IMR-90 (cell line): ENCODE results near the gene BCHE. TPM values are rescaled to one million over a fixed set of nuclear protein-coding genes. Genes with fewer than 3 reads are reported as not detected.

Source experiments
- ATAC-seq: fragments of 200-7000 bp; cut with Tn5 transposase; 2 replicates; pipeline ENCODE4 v1.9.1; 2020; ENCODE audit warnings: low read depth, mild to moderate bottlenecking, moderate library complexity
- BruUV-seq: library from RNA; stranded (reverse); fragments of 400-500 nt; replicated peaks from 2 replicates; lab custom pipeline; 2021; lab: Mats Ljungman, UMichigan
- CTCF ChIA-PET: fragments of 300-600 bp; formaldehyde crosslinking; extraction: SDS; loops from one replicate; lab custom pipeline; 2021; ENCODE audit warnings: antibody characterized with exemption; lab: Yijun Ruan, JAX
- POLR2A ChIA-PET: fragments of 300-600 bp; sonication (Branson Sonifier 250); formaldehyde crosslinking; loops from one replicate; lab custom pipeline; 2022; ENCODE audit warnings: antibody characterized with exemption; ENCODE audit not compliant: unreplicated experiment; lab: Charles Lee
- DNase-seq: peaks from one replicate; pipeline ENCODE4 v3.0.0; 2013
- H2AFZ ChIP-seq: replicated peaks from 2 replicates; pipeline ENCODE3; 2013; ENCODE audit warnings: low read length, mild to moderate bottlenecking; ENCODE audit not compliant: poor library complexity
- H2AK5ac ChIP-seq: 2 replicates; pipeline ENCODE4 v1.6.1; 2013; ENCODE audit warnings: low read depth, low read length, inconsistent platforms
- H2AK9ac ChIP-seq: replicated peaks from 2 replicates; pipeline ENCODE3; 2013; ENCODE audit warnings: mild to moderate bottlenecking, low read depth, low read length, moderate library complexity; ENCODE audit not compliant: poor library complexity
- H2BK120ac ChIP-seq: 2 replicates; pipeline ENCODE4 v1.6.1; 2013; ENCODE audit warnings: low read depth, low read length, inconsistent platforms
- H2BK15ac ChIP-seq: 3 replicates; pipeline ENCODE4 v1.6.1; 2013; ENCODE audit warnings: low read depth, low read length, inconsistent platforms
- H2BK20ac ChIP-seq: 2 replicates; pipeline ENCODE4 v1.6.1; 2013; ENCODE audit warnings: low read depth, mild to moderate bottlenecking, inconsistent platforms, low read length, moderate library complexity
- H2BK5ac ChIP-seq: 2 replicates; pipeline ENCODE4 v1.6.1; 2013; ENCODE audit warnings: mild to moderate bottlenecking, low read depth, low read length, inconsistent platforms; ENCODE audit not compliant: poor library complexity, severe bottlenecking
- H3K14ac ChIP-seq: replicated peaks from 2 replicates; pipeline ENCODE4 v1.6.1; 2013; ENCODE audit warnings: low read depth, low read length, inconsistent platforms
- H3K18ac ChIP-seq: 2 replicates; pipeline ENCODE4 v1.6.1; 2013; ENCODE audit warnings: low read depth, low read length, control low read depth
- H3K23ac ChIP-seq: 2 replicates; pipeline ENCODE4 v1.6.1; 2013; ENCODE audit warnings: low read depth, low read length, inconsistent platforms
- H3K27ac ChIP-seq: 2 replicates; pipeline ENCODE4 v1.5.1; 2013; ENCODE audit warnings: mild to moderate bottlenecking, control low read depth, low read length; ENCODE audit not compliant: insufficient read depth
- H3K27me3 ChIP-seq: 2 replicates; pipeline ENCODE4 v1.6.1; 2013; ENCODE audit warnings: low read length; ENCODE audit not compliant: control insufficient read depth, insufficient read depth
- H3K36me3 ChIP-seq: 2 replicates; pipeline ENCODE4 v1.6.1; 2013; ENCODE audit warnings: low read length, mixed read lengths; ENCODE audit not compliant: control insufficient read depth, insufficient read depth
- H3K4ac ChIP-seq: 2 replicates; pipeline ENCODE4 v1.6.1; 2013; ENCODE audit warnings: low read depth, low read length, inconsistent platforms
- H3K4me1 ChIP-seq: 2 replicates; pipeline ENCODE4 v1.6.1; 2013; ENCODE audit warnings: low read length, mixed read lengths; ENCODE audit not compliant: control insufficient read depth, insufficient read depth
- H3K4me2 ChIP-seq: 2 replicates; pipeline ENCODE4 v1.6.1; 2013; ENCODE audit warnings: low read depth, mild to moderate bottlenecking, control low read depth, low read length, moderate library complexity
- H3K4me3 ChIP-seq: 2 replicates; pipeline ENCODE4 v1.5.1; 2013; ENCODE audit warnings: low read depth, mild to moderate bottlenecking, control low read depth, low read length, moderate library complexity; ENCODE audit not compliant: insufficient read depth
- H3K56ac ChIP-seq: 2 replicates; pipeline ENCODE4 v1.6.1; 2013; ENCODE audit warnings: low read length, inconsistent platforms; ENCODE audit not compliant: insufficient read depth; ENCODE audit errors: extremely low read depth
- H3K79me1 ChIP-seq, 2 experiments: 2 replicates each; pipeline ENCODE4 v1.6.1; 2013; ENCODE audit warnings: low read length in 2 of 2, inconsistent platforms in 1 of 2, low read depth in 1 of 2
- H3K9ac ChIP-seq: 2 replicates; pipeline ENCODE4 v1.6.1; 2013; ENCODE audit warnings: low read depth, low read length, control low read depth
- H3K9me1 ChIP-seq: 2 replicates; pipeline ENCODE4 v1.6.1; 2013; ENCODE audit warnings: low read length, inconsistent platforms; ENCODE audit not compliant: insufficient read depth
- H3K9me3 ChIP-seq: 2 replicates; pipeline ENCODE4 v1.6.1; 2013; ENCODE audit warnings: low read length; ENCODE audit not compliant: control insufficient read depth, insufficient read depth
- H4K20me1 ChIP-seq: 2 replicates; pipeline ENCODE4 v1.6.1; 2013; ENCODE audit warnings: low read length, inconsistent platforms; ENCODE audit not compliant: insufficient read depth
- H4K5ac ChIP-seq: 2 replicates; pipeline ENCODE4 v1.6.1; 2013; ENCODE audit warnings: mild to moderate bottlenecking, low read depth, low read length, control low read depth
- H4K8ac ChIP-seq, 2 experiments: 2 replicates each; pipeline ENCODE4 v1.6.1; 2013; ENCODE audit warnings: low read depth in 2 of 2, low read length in 2 of 2, control low read depth in 1 of 2, inconsistent platforms in 1 of 2
- H4K91ac ChIP-seq: 2 replicates; pipeline ENCODE4 v1.6.1; 2013; ENCODE audit warnings: low read depth, low read length, inconsistent platforms; ENCODE audit not compliant: insufficient read depth
- BHLHE40 ChIP-seq: fragments of 150-350 bp; IDR thresholded peaks from 2 replicates; pipeline ENCODE4 v1.6.1; 2016; ENCODE audit warnings: mild to moderate bottlenecking, low read depth, low read length
- CEBPB ChIP-seq: IDR thresholded peaks from 2 replicates; pipeline ENCODE4 v1.6.1; 2012; ENCODE audit warnings: low read depth, low read length, improper control_type of control experiment
- CHD1 ChIP-seq: IDR thresholded peaks from 2 replicates; pipeline ENCODE4 v1.6.1; 2012; ENCODE audit warnings: low read depth, low read length, improper control_type of control experiment
- CTCF ChIP-seq: conservative IDR thresholded peaks from 2 replicates; pipeline ENCODE4 v1.5.1; 2012; ENCODE audit warnings: mild to moderate bottlenecking, low read depth, low read length, improper control_type of control experiment
- ELK1 ChIP-seq: fragments of 150-350 bp; IDR thresholded peaks from 2 replicates; pipeline ENCODE4 v1.6.1; 2016; ENCODE audit warnings: low read depth, mild to moderate bottlenecking, low read length, moderate library complexity, borderline replicate concordance
- FOS ChIP-seq: fragments of 150-350 bp; IDR thresholded peaks from 2 replicates; pipeline ENCODE4 v1.6.1; 2016; ENCODE audit warnings: low read depth, low read length
- MAFK ChIP-seq: IDR thresholded peaks from 2 replicates; pipeline ENCODE4 v1.6.1; 2012; ENCODE audit warnings: low read depth, low read length, improper control_type of control experiment
- MAZ ChIP-seq: IDR thresholded peaks from 2 replicates; pipeline ENCODE4 v1.6.1; 2012; ENCODE audit warnings: low read depth, mild to moderate bottlenecking, low read length, improper control_type of control experiment, moderate library complexity, borderline replicate concordance
- MXI1 ChIP-seq: IDR thresholded peaks from 2 replicates; pipeline ENCODE4 v1.6.1; 2012; ENCODE audit warnings: low read depth, mild to moderate bottlenecking, low read length, moderate library complexity, borderline replicate concordance
- NFE2L2 ChIP-seq: fragments of 150-350 bp; IDR thresholded peaks from 2 replicates; pipeline ENCODE4 v1.6.1; 2016; ENCODE audit warnings: low read depth, mild to moderate bottlenecking, low read length
- POLR2A ChIP-seq: IDR thresholded peaks from 2 replicates; pipeline ENCODE4 v1.6.1; 2012; ENCODE audit warnings: mild to moderate bottlenecking, low read depth, low read length
- RAD21 ChIP-seq: IDR thresholded peaks from 2 replicates; pipeline ENCODE4 v1.6.1; 2012; ENCODE audit warnings: low read length, improper control_type of control experiment
- SMC3 ChIP-seq: fragments of 150-350 bp; IDR thresholded peaks from 2 replicates; pipeline ENCODE4 v1.6.1; 2016; ENCODE audit warnings: low read depth, mild to moderate bottlenecking, antibody characterized with exemption, low read length, moderate library complexity
- dilution Hi-C: fragments of 300-500 bp; cut with HindIII; formaldehyde crosslinking; loops from one replicate; pipeline ENCODE4 v1.14.3; 2018; ENCODE audit warnings: low sequenced_read_pairs; ENCODE audit not compliant: unreplicated experiment
- in situ Hi-C: fragments of 300-500 bp; cut with MboI; formaldehyde crosslinking; loops from 3 replicates; pipeline ENCODE4 v1.14.3; 2019; ENCODE audit warnings: low sequenced_read_pairs, inconsistent platforms, mixed read lengths
- intact Hi-C: fragments of 100-400 bp; cut with micrococcal nuclease; formaldehyde crosslinking; loops from 2 replicates; pipeline ENCODE4 v1.10.0; 2022
- polyA plus RNA-seq, 3 experiments: library from polyadenylated mRNA; depleted of rRNA; stranded (reverse); fragments of >200 nt; gene quantifications; 2 replicates each; pipeline ENCODE4 v1.2.3, GENCODE V29; 2012; ENCODE audit warnings: low replicate concordance in 1 of 3
- total RNA-seq: library from RNA; depleted of rRNA; stranded (reverse); fragments of >200 nt; gene quantifications from 2 replicates; pipeline ENCODE4 v1.2.3, GENCODE V29; 2012
- TF ChIP-seq, protein P1 (sequence below): fragments of 150-350 bp; IDR thresholded peaks from 2 replicates; pipeline ENCODE4 v1.6.1; 2017; ENCODE audit warnings: mild to moderate bottlenecking, antibody characterized with exemption, low read length, low read depth

The BCHE gene
- total and polyA plus RNA-seq, 2 of the 4 experiments (the other 2 are of a cell fraction) = 1.5 to 1.6 TPM

DNA sequence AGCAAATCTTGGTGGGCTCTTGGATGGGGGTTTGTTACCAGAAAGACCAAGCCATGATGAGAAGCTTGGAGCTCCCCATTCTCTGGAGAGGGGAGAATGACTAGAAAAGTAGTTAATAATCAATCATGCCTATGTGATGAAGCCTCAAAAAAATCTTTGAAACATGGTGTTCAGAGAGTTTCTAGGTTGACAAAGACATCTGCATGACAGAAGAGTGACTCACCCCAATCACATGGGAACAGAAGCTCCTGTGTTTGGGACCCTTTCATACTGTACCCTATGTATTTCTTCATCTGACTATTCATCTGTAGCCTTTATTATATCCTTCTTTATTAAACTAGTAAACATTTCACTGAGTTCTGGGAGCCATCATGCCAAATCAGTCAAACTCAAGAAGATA is 87.4 kb downstream of the BCHE start:
- H2BK15ac ChIP-seq = no peak overlapping the region
- no peaks in the 10 kb centered on the region for H3K9me1 ChIP-seq
- H3K36me3 ChIP-seq = no peaks in the 10 kb centered on the region
- no peak overlapping the region for H3K18ac ChIP-seq
- H3K9ac ChIP-seq = no peak overlapping the region
- ATAC-seq (no peak), DNase-seq (no peak)
- TF ChIP-seq MXI1 = no peak
- no peak for TF ChIP-seq NFE2L2
- no peak for TF ChIP-seq CEBPB
- no peak for TF ChIP-seq CTCF
- no peak for TF ChIP-seq RAD21
- no peak for TF ChIP-seq CHD1
- no peak for TF ChIP-seq FOS
- TF ChIP-seq POLR2A = no peak
- TF ChIP-seq SMC3 = no peak
- TF ChIP-seq, protein P1, sequence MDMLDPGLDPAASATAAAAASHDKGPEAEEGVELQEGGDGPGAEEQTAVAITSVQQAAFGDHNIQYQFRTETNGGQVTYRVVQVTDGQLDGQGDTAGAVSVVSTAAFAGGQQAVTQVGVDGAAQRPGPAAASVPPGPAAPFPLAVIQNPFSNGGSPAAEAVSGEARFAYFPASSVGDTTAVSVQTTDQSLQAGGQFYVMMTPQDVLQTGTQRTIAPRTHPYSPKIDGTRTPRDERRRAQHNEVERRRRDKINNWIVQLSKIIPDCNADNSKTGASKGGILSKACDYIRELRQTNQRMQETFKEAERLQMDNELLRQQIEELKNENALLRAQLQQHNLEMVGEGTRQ = no peak
- no peak for TF ChIP-seq MAFK
- TF ChIP-seq MAZ = no peak
- no peak for TF ChIP-seq BHLHE40
- TF ChIP-seq ELK1 = no peak
- H2AK9ac ChIP-seq = no peak overlapping the region
- H3K79me1 ChIP-seq = no peaks in the 10 kb centered on the region
- dilution Hi-C loops = no loop called here
- in situ Hi-C loops = no loop called here
- H2BK120ac ChIP-seq = no peak overlapping the region
- no peak overlapping the region for H3K23ac ChIP-seq
- POLR2A ChIA-PET = no interaction called here
- no TSS peak for BruUV-seq
- CTCF ChIA-PET = interaction anchor here (0.5 kb wide), 1 partner anchor 13 kb away, joined by 3 read pairs; no protein-coding TSS in a partner anchor
- no peak overlapping the region for H3K56ac ChIP-seq
- no peaks in the 10 kb centered on the region for H3K4me1 ChIP-seq
- no peaks in the 10 kb centered on the region for H3K27me3 ChIP-seq
- H4K5ac ChIP-seq = no peak overlapping the region
- H3K27ac ChIP-seq = no peak overlapping the region
- intact Hi-C loops = no loop called here
- H4K20me1 ChIP-seq = no peaks in the 10 kb centered on the region
- H3K4me3 ChIP-seq = no peak overlapping the region
- H3K9me3 ChIP-seq = peaks cover 2% of the 10 kb centered on the region; the same call in 1 of the 2 replicates
- no peak overlapping the region for H3K14ac ChIP-seq
- H4K8ac ChIP-seq = no peak overlapping the region
- H4K91ac ChIP-seq = no peak overlapping the region
- H2BK5ac ChIP-seq = no peak overlapping the region
- H3K4me2 ChIP-seq = no peak overlapping the region
- no peak overlapping the region for H3K4ac ChIP-seq
- H2AK5ac ChIP-seq = no peak overlapping the region
- no peak overlapping the region for H2AFZ ChIP-seq
- H2BK20ac ChIP-seq = no peak overlapping the region
